GM19372 (cell line): ENCODE results near the gene SCYGR3.

Source experiments
- ATAC-seq: cut with Tn5 transposase; IDR thresholded peaks from one replicate; pipeline ENCODE4 v1.9.1; 2021; ENCODE audit warnings: mild to moderate bottlenecking, low read depth, moderate library complexity; ENCODE audit not compliant: unreplicated experiment

The SCYGR3 gene

GRCh38 chr2:227614740-227615139 lies at the start of gene SCYGR3:
SCYGR3 (minus strand) TSS chr2:227614840; CDS start chr2:227614840, 0 bp downstream.
- no peak for ATAC-seq

GRCh38 chr2:227661827-227662226 lies 47.2 kb upstream of the SCYGR3 start:
- no peak for ATAC-seq

GRCh38 chr2:227661025-227661649 lies 46.5 kb upstream of the SCYGR3 start:
- ATAC-seq: no peak

- no peak for ATAC-seq
Observed at GRCh38 chr2:227657199-227657845, 42.7 kb upstream of the SCYGR3 start.

GRCh38 chr2:227655454-227655853 lies 40.8 kb upstream of the SCYGR3 start:
- no peak for ATAC-seq

GRCh38 chr2:227654426-227654825 lies 39.8 kb upstream of the SCYGR3 start:
- no peak for ATAC-seq

GRCh38 chr2:227653419-227653818 lies 38.8 kb upstream of the SCYGR3 start:
- no peak for ATAC-seq

- ATAC-seq: no peak
Observed at GRCh38 chr2:227643990-227644551, 29.4 kb upstream of the SCYGR3 start.

- no peak for ATAC-seq
Observed at GRCh38 chr2:227642656-227643055, 28.0 kb upstream of the SCYGR3 start.

GRCh38 chr2:227634201-227634600 lies 19.6 kb upstream of the SCYGR3 start:
- ATAC-seq: no peak

GRCh38 chr2:227632827-227633226 lies 18.2 kb upstream of the SCYGR3 start:
- no peak for ATAC-seq

GRCh38 chr2:227630322-227630721 lies 15.7 kb upstream of the SCYGR3 start:
- ATAC-seq: no peak

GRCh38 chr2:227629435-227629834 lies 14.8 kb upstream of the SCYGR3 start:
- ATAC-seq: no peak

- peak; percentile 77 for ATAC-seq
Observed at GRCh38 chr2:227627769-227628168, 13.1 kb upstream of the SCYGR3 start.

- ATAC-seq: no peak
Observed at GRCh38 chr2:227626580-227627151, 12.0 kb upstream of the SCYGR3 start.

GRCh38 chr2:227625420-227625819 lies 10.8 kb upstream of the SCYGR3 start:
- ATAC-seq: no peak

- no peak for ATAC-seq
Observed at GRCh38 chr2:227623226-227623625, 8.6 kb upstream of the SCYGR3 start.

- ATAC-seq: no peak
Observed at GRCh38 chr2:227617316-227618230, 2.9 kb upstream of the SCYGR3 start, which contains the start of gene SCYGR4. SCYGR4 (plus strand) TSS chr2:227617498; CDS start chr2:227617498, 0 bp downstream.

GRCh38 chr2:227616631-227617030 lies 2.0 kb upstream of the SCYGR3 start:
- no peak for ATAC-seq

GRCh38 chr2:227615906-227616305 lies 1.3 kb upstream of the SCYGR3 start:
- ATAC-seq: no peak
